ENCODE results near the gene MINDY4.

Gene MINDY4

DNA sequence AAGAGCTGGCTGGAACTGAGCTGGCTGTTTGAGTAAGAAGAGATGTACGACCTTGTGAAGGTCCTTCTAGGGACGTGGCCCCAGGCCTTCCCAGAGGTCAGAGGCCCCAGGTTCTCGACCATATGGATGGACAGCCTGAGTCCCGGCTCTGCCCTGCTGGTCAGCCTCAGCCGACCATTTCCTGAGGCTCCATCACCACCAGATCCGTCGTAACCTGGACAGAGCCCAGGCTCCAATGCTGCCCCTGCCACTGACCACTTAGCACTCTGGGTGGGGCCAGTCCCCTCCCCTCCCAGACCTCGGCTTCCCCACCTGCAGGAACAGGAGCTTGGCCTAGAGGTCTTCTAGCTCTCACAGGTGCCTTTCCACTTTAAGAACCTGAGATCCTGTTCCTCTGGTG lies 29.9 kb upstream of the MINDY4 start:
- DNase-seq (ENCODE audit: low read depth in 2 of 2) = no peak

DNA sequence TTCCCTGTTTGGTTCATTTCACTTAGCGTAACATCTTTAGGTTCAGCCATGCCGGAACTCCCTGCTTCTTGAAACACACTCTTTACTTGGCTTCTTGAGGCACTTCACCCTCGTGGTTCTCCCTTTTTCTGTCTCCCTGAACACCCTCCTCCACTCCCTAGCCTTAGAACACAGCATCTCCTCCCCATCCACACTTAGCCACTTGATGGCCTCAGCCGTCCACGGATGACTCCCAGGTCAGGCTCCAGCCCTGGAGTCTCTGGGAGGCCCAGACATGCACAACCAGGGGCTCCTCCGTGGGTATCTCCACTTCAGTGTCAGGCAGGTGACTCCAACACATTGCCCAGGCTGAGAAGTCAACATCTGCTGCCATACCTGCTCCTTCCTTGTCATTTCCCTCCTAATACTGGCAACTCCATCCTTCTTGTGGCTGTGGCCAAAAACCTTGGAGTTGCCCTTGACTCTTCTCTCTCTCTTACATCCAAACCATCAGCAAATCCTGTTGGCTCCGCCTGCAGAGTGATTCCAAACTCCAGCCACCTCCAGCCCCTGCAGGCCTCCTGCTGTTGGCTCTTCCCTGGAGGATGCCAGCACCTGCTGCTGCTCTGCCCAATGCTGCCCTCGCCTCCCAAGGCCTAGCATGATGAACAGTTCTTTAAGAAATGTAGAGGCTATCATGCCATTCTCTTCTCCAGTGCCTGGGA lies 27.7 kb upstream of the MINDY4 start:
- DNase-seq (ENCODE audit: low read depth in 2 of 2) = no peak

DNA sequence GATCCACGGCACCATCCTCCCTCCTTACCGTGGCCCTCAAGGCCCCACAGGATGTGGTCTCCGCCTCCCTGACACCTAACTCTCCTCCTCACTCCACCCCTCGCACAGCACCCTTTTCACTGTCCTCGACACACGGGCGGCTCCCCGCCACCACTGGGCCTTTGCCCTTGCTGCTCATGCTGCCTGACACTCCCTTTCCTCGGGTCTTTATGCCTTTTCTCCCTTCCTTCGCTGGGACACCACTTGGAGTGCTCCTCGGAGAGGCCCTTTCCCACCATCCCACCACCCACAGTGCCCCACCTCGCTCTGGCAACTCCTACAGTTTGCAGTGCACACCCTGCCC lies 27.2 kb upstream of the MINDY4 start:
- DNase-seq (ENCODE audit: low read depth in 2 of 2) = no peak

DNA sequence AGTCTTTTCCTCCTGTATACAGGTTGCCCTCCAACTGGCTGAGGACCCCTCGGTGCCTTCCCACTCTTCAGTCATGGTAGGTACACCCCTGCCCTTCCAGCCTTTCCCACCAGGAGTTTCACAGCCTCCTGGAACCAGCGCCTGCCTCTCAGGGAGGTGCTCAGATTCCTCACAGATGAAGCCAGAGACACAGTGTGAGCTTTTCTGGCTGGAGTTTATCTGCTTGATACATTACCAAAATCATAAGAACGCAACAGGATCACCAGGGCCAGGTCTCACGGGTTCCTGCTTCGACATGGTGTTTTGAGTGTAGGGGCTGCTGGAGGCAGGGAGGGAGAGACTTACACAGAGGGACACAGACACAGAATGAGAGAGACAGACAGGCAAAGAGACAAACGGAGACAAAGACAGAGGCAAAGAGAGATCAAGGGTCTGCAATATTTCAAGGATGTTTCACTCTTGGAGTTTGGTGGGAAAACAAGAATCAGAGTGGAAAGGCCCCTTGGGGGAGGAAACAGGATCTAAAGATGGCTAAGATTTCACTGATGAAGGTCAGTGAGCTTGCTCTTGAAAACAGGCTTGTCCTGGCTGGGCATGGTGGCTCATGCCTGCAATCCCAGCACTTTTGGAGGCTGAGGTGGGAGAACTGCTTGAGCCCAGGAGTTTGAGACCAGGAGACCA lies 25.8 kb upstream of the MINDY4 start:
- no peak for DNase-seq (ENCODE audit: low read depth in 2 of 2)

DNA sequence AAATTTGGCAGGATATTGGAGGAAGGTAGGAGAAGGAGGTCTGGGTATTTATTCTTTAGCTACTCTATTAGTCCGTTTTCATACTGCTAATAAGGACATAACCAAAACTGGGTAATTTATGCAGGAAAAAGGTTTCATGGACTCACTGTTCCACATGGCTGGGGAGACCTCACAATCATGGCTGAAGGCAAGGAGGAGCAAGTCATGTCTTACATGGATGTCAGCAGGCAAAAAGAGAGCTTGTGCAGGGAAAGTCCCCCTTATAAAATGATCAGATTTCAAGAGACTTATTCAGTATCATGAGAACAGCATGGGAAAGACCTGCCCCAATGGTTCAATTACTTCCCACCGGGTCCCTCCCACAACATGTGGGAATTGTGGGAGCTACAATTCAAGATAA lies 21.2 kb upstream of the MINDY4 start:
- DNase-seq (ENCODE audit: low read depth in 2 of 2) = no peak

DNA sequence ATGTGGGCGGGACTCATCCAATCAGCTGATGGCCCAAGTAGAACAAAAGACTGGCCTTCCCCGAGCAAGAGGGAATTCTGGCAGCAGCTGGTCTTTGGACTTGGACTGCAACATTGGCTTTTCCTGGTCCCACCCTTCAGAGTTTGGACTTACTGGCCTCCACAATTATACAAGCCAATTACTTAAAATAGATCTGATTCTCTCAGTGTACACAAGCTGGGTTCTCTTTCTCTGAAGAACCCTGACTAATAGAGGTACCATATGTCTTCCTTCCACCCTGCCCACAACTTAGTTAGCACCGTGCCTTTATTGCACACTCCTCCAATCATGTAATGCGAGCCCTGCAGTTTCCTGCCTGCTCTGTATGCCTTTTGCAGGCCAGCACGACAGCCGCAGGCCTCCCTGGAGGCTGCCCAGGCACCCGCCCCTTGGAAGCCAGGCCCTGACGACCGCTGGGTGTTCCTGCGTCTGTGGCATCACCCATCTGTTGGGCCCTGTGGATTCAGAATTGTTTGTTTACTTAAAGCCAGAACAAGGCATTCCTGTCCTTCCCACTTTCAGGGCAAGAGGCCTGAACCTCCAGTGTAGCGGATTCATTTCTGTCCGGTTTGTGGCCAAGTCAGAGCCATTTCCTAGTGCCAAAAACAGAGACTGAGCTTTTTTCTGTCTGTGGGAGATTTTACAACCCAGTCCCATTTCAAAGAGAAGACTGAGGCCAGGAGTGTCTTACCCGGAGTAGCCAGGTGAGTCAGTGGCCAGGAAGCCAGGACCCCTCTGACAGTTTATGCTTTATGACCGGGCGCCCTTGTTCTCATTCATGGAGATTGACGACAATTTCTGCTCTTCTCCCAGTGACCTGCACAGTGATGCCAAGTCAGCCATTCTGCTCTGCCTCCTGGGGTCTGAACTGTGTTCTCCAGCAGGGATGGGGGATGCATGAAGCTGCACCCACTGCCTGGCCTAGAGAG lies 20.2 kb upstream of the MINDY4 start:
- DNase-seq (ENCODE audit: low read depth in 2 of 2) = no peak

DNA sequence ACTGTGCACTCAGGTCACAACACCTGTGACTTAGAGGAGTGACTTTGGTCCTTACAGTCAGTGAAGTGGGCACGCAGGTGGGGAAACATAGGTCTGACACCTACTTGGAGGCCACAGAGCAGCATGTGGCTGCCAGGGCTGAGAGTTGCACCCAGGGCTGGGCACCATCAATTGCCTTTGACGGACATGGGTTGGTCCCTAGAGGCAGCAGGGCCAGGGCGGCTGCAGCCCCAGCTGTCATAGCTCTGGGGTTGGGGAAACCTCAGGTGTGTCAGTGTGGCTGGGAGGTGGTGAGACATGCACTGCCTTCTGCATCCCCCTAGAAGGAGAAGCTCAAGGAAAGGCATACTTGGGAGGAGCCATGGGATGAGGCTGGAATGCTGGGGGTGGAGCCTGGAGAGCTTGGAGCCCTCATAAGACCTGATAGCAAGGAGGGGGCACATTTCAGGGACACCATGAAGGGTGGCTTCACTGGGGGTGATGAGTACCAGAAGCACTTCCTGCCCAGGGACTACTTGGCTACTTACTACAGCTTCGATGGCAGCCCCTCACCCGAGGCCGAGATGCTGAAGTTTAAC lies 19.4 kb upstream of the MINDY4 start, which contains the start of gene INMT:
INMT (plus strand) TSS at position 440 of the 578 bp plus-strand sequence; CDS start at position 456, 16 bp downstream.
- no peak for DNase-seq (ENCODE audit: low read depth in 2 of 2)

DNA sequence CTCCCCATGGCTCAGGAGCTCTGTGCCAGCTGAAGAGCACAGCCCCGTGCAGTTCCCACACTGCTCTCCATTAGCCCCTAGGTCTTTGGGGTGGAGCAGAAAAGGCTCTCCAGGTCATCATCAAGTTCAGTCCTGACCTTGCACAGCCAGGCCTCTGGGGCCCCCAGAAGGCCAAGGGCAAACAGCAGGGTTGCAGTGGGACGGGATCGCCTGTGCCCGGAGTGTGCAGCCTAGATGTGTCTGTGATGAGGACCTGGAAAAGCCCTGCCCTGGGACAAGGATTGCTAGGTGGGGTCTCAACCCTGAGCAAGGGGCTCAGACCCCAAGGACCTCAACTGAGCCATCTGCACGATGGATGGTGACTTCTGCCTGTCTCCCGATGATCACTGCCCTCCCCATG lies 18.7 kb upstream of the MINDY4 start:
- no peak for DNase-seq (ENCODE audit: low read depth in 2 of 2)

DNA sequence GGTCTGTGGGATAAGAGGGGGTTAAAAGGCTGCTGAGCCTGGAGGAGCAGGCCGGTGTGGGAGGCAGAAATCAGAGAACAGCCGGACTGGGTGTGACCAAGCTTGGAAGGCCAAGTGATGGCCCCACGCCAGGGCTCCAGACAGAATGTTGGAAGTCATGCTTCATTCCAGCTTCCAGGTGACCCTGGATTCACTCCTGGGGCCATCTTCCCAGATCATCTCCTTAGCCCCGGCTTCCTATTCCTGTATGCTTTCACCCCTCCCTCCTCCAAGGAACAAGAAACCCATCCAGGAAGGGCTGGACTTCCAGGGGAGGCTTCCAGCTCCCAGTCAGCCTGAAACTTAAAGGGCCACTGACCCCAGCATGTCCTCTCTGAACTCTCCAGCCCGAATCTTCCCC lies 18.2 kb upstream of the MINDY4 start:
- DNase-seq (ENCODE audit: low read depth in 2 of 2) = no peak

DNA sequence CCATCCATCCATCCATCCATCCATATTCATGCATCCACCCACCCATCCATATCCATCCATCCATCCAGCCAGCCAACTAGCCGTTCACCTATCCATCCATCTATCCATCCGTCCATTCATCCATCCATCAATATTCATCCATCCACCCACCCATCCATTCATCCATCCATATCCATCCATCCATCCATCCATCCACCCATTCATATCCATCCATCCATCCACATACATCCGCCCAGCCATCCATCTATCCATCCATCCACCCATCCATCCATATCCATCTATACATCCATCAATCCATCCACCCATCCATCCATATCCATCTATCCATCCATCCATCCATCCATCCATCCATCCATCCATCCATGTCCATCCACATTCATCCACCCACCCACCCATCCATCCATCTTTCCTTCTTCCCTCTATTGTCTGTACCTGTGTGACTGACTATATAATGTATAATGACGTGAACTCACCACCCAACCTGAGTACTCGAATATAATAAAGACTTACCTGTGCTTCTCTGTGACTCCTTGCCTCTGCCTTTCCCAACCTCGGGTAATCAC lies 16.8 kb upstream of the MINDY4 start:
- DNase-seq (ENCODE audit: low read depth in 2 of 2) = no peak

DNA sequence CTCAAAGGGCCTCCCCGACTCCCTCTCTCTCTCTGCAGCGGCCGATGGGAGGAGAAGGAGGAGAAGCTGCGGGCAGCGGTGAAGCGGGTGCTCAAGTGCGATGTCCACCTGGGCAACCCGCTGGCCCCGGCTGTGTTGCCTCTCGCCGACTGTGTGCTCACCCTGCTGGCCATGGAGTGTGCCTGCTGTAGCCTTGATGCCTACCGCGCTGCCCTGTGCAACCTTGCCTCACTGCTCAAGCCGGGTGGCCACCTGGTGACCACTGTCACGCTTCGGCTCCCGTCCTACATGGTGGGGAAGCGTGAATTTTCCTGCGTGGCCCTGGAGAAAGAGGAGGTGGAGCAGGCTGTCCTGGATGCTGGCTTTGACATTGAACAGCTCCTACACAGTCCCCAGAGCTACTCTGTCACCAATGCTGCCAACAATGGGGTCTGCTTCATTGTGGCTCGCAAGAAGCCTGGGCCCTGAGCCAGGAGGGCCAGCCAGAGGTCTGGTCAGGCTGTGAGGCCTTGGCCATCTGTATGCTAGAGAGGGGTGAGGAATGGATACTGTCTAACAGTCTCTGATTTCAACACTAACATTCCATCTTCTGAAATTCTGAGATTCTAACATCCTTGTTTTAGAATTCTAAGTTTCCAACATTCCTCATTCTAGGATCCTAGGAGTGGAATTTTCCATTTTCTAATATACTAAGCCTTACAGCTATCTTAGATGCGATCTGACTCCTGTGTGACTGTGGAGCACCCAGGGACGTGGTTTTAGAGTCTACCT lies 15.6 kb upstream of the MINDY4 start:
- DNase-seq (ENCODE audit: low read depth in 2 of 2) = no peak

DNA sequence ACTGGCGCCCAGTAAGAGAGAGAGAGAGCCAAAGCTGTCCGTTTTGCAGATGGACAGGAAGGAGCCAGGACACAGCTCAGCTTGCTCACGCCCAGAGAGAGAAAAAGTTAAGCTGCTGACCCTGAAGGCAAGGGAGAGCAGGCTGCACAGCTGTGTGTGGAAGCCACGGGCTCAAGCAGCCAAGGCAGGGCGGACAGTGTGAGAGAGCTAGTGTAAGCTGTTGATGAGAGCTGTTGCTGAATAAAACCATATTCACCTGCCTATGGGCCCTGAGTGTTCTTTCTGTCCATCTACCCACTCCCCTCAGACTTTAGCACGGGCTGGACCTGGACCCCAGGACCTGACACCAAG lies 13.9 kb upstream of the MINDY4 start:
- DNase-seq (ENCODE audit: low read depth in 2 of 2) = no peak

DNA sequence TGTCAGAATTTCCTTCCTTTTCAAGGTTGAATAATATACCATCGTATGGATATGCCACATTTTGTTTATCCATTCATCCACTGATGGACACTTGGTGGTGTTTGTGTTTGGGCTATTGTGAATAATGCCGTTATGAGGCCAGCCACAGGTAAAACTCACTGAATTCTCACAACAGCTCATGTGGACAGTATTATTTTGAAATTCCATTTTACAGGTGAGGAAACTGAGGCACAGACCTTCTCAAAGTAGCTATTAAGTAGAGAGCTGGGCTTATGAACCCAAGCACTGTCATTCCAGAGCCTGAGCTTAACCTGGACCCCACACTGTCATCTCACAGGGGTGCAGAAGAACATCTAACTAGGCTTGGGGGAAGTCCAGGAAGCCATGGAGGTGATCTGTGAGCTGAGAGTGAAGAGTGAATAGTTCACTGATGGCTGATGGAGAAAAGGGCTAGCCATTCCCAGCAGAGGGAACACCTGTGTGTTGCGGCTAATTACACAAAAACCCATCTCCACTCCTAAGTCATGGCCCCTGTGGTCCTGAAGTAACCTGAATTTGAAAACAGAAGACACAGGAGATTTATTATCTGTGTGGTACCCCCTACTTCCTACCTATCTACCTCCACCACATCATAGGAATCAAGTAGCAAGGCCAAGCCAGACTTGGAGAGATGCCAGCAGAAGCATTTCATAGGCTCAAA lies 10.6 kb upstream of the MINDY4 start:
- no peak for DNase-seq (ENCODE audit: low read depth in 2 of 2)

DNA sequence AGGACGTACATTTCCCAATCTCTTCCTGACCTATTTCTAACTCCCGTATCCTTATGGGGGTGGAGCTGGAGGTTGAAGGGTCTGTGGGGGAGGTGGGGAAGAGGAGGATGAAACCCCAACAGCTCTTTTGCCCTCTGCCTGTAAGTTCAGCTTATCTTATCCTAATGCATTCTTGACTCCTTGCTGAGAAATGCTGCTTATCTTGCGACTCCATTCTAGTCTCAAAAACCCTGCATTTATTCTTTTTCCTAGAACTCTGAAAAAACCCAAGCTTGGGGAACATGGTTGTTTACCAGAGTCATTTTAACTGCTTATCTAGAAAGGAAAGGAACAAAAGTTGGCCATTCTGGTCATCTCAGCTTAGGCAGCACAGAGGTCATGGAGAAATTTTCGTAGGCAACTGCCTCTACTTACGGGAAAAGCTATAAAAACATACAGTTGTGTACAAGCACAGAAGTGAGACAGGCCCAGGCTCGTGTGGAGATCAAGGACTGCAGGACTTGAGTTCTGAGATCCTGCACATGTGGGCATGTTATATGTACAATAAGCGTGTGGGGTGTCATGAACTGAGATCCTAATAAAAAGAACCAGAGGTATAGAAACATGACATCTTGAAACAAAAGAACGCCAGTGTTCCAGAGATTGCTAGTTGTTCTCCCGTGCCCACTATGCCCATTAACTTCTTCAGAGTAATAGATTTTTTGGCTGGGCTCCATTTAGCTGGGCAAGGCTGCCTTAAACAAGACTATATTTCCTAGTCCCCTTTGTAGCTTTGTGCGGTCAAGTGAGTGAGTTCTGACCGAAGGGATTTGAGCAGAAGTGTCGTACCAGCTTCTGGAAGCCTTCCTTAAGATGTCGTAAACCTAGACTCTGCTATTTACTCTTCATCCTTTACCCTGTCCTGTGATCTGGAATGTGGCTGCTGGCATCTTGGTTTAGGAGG lies 9.7 kb upstream of the MINDY4 start:
- no peak for DNase-seq (ENCODE audit: low read depth in 2 of 2)

DNA sequence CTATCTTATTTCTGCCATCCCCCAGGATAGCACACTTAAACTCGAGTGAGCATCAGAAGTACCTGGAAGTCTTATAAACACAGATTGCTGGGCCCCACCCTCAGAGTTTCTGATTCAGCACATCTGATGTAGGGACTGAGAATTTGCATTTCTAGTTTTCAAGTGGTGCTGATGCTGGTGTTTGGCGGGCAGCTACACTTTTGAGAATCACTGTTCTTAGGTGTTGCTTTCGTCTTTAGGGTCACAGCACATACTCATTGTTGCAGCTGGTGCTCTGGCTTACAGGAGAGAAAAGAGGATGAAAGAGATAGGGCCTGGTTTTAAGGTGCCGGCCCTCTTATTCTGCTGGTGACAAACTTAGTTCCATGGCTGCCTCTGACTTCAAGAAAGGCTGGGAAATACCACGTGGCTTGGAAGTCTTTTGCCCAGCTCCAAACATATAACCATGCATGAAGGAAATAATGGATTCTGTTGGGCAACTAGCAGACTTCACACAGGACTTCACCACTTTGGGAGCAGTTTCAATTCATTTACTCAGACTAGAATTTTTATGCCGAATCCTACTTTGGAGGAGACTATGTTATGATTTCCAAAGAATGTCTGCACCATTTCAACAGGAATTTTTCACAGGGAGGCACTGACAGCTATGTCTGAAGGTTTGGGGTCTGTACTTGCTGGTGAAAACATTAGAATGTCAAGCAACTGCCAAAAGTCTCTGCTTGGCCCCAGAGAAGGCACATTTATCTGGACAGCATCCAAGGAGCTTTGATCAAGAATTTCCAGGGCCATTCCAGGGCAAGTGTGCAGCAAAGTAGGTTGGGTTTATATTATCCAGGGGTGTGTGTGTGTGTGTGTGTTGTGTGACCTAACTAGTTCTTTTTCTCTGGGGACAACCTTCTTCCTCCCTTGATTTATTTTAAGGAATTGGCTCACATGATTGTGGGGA lies 6.9 kb upstream of the MINDY4 start:
- DNase-seq (ENCODE audit: low read depth in 2 of 2) = no peak

DNA sequence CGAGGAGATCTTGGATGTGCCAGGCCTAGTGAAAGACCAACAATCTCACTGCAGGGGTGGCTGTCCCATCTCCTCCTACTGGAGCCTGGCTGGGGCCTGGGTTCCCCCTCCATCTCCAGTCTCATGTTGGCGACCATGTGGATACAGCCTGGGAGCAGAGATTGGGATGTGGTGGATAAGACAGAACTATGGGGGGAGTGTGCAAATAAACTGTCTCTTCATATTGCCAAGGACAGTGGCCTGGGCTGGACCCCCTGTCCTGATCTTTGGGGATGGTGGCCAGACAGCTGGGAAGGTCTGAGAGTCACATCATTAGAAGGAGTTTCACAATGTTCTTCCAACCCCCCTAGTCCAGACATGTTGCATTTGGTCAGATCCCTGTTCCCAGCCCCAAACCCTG lies 5.8 kb upstream of the MINDY4 start:
- no peak for DNase-seq (ENCODE audit: low read depth in 2 of 2)

DNA sequence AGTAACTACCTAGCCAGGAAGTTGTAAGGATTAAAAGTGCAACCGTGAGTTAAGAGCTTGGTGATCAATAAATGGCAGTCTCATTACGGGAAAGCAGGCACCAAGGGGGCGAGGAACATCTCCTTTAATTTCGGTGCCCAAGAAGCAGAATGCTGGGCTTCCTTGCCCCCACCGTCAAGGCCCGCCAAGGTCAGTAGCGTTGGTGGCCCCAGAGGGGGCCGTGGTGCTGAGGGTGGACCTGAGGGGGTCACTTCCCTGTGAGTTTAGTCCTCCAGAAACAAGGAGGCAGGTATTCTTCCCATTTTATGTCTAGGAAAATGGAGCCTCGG lies 408 bp upstream of the MINDY4 start:
- no peak for DNase-seq (ENCODE audit: low read depth in 2 of 2)

DNA sequence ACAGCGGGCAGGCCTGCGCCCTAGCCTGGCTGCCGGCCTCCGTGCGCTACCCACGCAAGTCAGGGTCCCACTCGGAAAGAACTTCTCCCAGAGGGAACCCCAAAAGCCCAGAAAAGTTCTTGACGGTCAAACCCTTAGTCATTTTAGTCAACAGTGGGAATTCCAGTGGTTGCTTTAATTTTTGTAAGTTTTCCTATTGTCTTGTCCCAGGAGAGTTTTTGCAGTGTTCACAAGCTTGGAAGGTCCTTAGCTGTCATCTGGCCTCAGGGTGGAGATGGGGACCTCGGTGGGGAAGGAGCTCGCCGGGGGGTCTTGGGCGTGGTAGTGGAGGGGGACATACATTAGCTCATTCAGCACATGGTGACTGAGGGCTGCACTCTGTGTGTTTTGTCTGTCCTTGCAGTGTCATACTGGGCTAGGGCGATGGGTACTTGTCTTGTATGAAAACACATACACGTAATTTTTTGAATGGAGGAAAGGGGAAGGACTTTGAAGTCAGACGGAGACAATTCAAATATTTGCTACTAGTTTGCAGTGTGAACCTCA lies 736 bp downstream of the MINDY4 start:
- no peak for DNase-seq (ENCODE audit: low read depth in 2 of 2)
